Measurements from ENCODE around the gene ORAI3.

ORAI3 gene

GRCh38 chr16:30992276-30992780 lies 43.5 kb downstream of the ORAI3 start:
- no peak for DNase-seq (ENCODE audit: low spot score)

GRCh38 chr16:30992931-30993816 lies 44.3 kb downstream of the ORAI3 start:
- DNase-seq (ENCODE audit: low spot score) = no peak

- DNase-seq (ENCODE audit: low spot score) = no peak
Measured at GRCh38 chr16:30995927-30996323, 47.1 kb downstream of the ORAI3 start.

GRCh38 chr16:30996324-30996984 lies 47.6 kb downstream of the ORAI3 start:
- no peak for DNase-seq (ENCODE audit: low spot score)

GRCh38 chr16:30996985-30997724 lies 48.3 kb downstream of the ORAI3 start:
- DNase-seq (ENCODE audit: low spot score) = peak; percentile 77

- no peak for DNase-seq (ENCODE audit: low spot score)
Measured at GRCh38 chr16:30997725-30998711, 49.1 kb downstream of the ORAI3 start.

- DNase-seq (ENCODE audit: low spot score) = no peak
Measured at GRCh38 chr16:30998852-30999761, 50.2 kb downstream of the ORAI3 start.

GRCh38 chr16:31000671-31001382 lies 52.0 kb downstream of the ORAI3 start:
- no peak for DNase-seq (ENCODE audit: low spot score)

- DNase-seq (ENCODE audit: low spot score) = no peak
Measured at GRCh38 chr16:31001507-31002249, 52.8 kb downstream of the ORAI3 start.

- no peak for DNase-seq (ENCODE audit: low spot score)
Measured at GRCh38 chr16:31002250-31002700, 53.4 kb downstream of the ORAI3 start.

- no peak for DNase-seq (ENCODE audit: low spot score)
Measured at GRCh38 chr16:31002862-31003341, 54.0 kb downstream of the ORAI3 start.

GRCh38 chr16:31003744-31004143 lies 54.9 kb downstream of the ORAI3 start:
- no peak for DNase-seq (ENCODE audit: low spot score)
